ENCODE measurements around the gene SLC25A12.

DNA sequence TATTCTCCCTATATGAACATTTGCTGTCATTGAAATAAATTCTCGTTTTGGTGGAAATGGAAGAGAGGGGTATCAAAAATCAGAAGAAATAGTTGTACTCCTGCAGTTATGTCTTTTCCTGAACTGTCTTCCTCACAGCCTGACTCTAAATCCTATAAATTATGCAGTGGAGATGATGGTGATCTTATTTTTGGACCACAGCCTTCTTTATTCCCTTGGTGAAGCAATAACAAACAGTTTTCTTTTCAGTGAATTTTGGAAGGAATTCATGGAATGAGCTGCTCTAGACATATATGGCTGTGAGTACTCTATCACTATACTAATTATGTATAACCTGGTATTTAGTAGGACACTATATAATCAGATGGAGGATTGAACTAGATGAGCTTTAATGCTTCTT, 1.7 kb upstream of the SLC25A12 start:
- TF ChIP-seq ZFP3 (CRISPR knock-in tag; IDR thresholded peaks at IDR 0.05) (no peak), BACH2 (CRISPR knock-in tag; IDR thresholded peaks at IDR 0.05; ENCODE audit: borderline replicate concordance) (no peak), SNAI2 (CRISPR knock-in tag; IDR thresholded peaks at IDR 0.05) (no peak), ZC3H10 (CRISPR knock-in tag; IDR thresholded peaks at IDR 0.05) (no peak), CSDC2 (CRISPR knock-in tag; IDR thresholded peaks at IDR 0.05) (no peak)
- TF ChIP-seq, protein P1, sequence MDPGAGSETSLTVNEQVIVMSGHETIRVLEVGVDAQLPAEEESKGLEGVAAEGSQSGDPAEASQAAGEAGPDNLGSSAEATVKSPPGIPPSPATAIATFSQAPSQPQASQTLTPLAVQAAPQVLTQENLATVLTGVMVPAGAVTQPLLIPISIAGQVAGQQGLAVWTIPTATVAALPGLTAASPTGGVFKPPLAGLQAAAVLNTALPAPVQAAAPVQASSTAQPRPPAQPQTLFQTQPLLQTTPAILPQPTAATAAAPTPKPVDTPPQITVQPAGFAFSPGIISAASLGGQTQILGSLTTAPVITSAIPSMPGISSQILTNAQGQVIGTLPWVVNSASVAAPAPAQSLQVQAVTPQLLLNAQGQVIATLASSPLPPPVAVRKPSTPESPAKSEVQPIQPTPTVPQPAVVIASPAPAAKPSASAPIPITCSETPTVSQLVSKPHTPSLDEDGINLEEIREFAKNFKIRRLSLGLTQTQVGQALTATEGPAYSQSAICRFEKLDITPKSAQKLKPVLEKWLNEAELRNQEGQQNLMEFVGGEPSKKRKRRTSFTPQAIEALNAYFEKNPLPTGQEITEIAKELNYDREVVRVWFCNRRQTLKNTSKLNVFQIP (CRISPR knock-in tag; IDR thresholded peaks at IDR 0.05; ENCODE audit: borderline replicate concordance, low read depth): no peak

Measured in SK-N-SH treated with all-trans-retinoic acid at 6 μM for 48 hours (cell line).